MCF 10A (cell line): ENCODE measurements around the gene ATP6V1C2. TPM values are rescaled to one million over a fixed set of nuclear protein-coding genes. Genes with fewer than 3 reads are reported as not detected.

Experiments
- BruUV-seq: library from RNA; stranded (reverse); fragments of 400-500 nt; replicated peaks from 2 replicates; lab custom pipeline; 2021; lab: Mats Ljungman, UMichigan
- CTCF ChIA-PET: fragments of 300-600 bp; sonication (Branson Sonifier 250); formaldehyde crosslinking; extraction: SDS; loops from one replicate; lab custom pipeline; 2021; ENCODE audit warnings: antibody characterized with exemption, inconsistent platforms; lab: Yijun Ruan, JAX
- POLR2A ChIA-PET: fragments of 300-600, 350-650 bp; sonication (Branson Sonifier 250); formaldehyde crosslinking; extraction: SDS; loops from one replicate; lab custom pipeline; 2020; ENCODE audit warnings: antibody characterized with exemption, inconsistent platforms; lab: Yijun Ruan, JAX
- DNase-seq: peaks from one replicate; pipeline ENCODE4 v3.0.0-alpha.2; 2018; ENCODE audit not compliant: unreplicated experiment
- H3K27ac Mint-ChIP-seq: one replicate; pipeline ENCODE4 v1.8.0; 2022; ENCODE audit warnings: mild to moderate bottlenecking, low read depth, mixed read lengths; ENCODE audit not compliant: unreplicated experiment
- H3K27me3 Mint-ChIP-seq: one replicate; pipeline ENCODE4 v1.8.0; 2022; ENCODE audit warnings: mixed read lengths; ENCODE audit not compliant: insufficient read depth, unreplicated experiment
- H3K36me3 Mint-ChIP-seq: one replicate; pipeline ENCODE4 v1.8.0; 2022; ENCODE audit warnings: mild to moderate bottlenecking, moderate library complexity, mixed read lengths; ENCODE audit not compliant: insufficient read depth, unreplicated experiment
- H3K4me1 Mint-ChIP-seq: one replicate; pipeline ENCODE4 v1.8.0; 2022; ENCODE audit warnings: mixed read lengths; ENCODE audit not compliant: insufficient read depth, unreplicated experiment
- H3K4me3 Mint-ChIP-seq: one replicate; pipeline ENCODE4 v1.8.0; 2022; ENCODE audit warnings: mild to moderate bottlenecking, moderate library complexity, mixed read lengths; ENCODE audit not compliant: unreplicated experiment
- H3K9me3 Mint-ChIP-seq: one replicate; pipeline ENCODE4 v1.8.0; 2022; ENCODE audit warnings: mixed read lengths; ENCODE audit not compliant: unreplicated experiment
- CTCF ChIP-seq: fragments of 200-600 bp; IDR thresholded peaks from one replicate; pipeline ENCODE4 v1.8.0; 2022; ENCODE audit warnings: antibody characterized with exemption, mild to moderate bottlenecking; ENCODE audit not compliant: unreplicated experiment
- intact Hi-C: fragments of 100-400 bp; cut with micrococcal nuclease; formaldehyde crosslinking; loops from 2 replicates; pipeline ENCODE4 v1.14.1; 2022
- total RNA-seq: library from RNA; stranded (reverse); gene quantifications from 2 replicates; pipeline ENCODE4 v1.2.3, GENCODE V29; 2022

ATP6V1C2 gene
- total RNA-seq, 1 experiment from 2014 or later, result 0.19 TPM

DNA sequence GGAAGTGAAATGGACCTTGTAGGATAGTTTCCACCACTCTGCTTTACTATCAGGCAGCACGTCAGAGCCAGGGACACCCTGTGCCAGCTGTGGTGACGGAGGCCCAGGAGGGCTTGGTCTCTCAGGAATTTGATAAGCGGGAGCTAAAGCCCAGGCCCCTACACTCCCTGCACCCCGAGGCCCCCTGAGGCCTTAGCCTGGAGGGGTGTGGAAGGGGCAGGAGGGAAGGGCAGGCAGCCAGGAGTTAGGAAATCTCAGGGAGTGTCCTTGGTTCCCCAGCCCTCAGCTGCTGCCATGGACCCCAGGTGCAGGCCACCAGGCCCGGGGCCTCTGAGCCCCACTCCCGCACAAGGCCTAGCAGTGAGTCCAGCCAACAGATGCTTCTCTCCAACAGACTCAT is 53.0 kb downstream of the ATP6V1C2 start:
- Mint-ChIP-seq H3K27me3 (no peaks in the 10 kb centered on the region), H3K36me3 (no peaks in the 10 kb centered on the region), H3K4me1 (peaks cover 6% of the 10 kb centered on the region), H3K4me3 (no peak overlapping the region), H3K27ac (peak overlapping the region; percentile 35), H3K9me3 (no peaks in the 10 kb centered on the region)
- POLR2A ChIA-PET, result interaction anchor here (0.9 kb wide), 1 partner anchor 56 kb away, joined by 3 read pairs; no protein-coding TSS in a partner anchor
- TF ChIP-seq CTCF, result no peak
- BruUV-seq, result no TSS peak
- intact Hi-C loops, result no loop called here
- CTCF ChIA-PET, result no interaction called here
- DNase-seq, result no peak

GRCh38 chr2:10775021-10775780 is 53.8 kb downstream of the ATP6V1C2 start:
- TF ChIP-seq CTCF, result no peak
- Mint-ChIP-seq H3K4me3 (no peak overlapping the region), H3K4me1 (peaks cover 6% of the 10 kb centered on the region), H3K9me3 (no peaks in the 10 kb centered on the region), H3K27ac (peak overlapping the region; percentile 35), H3K27me3 (no peaks in the 10 kb centered on the region), H3K36me3 (peaks cover 4% of the 10 kb centered on the region)
- BruUV-seq, result no TSS peak
- no peak for DNase-seq
- intact Hi-C loops, result no loop called here
- CTCF ChIA-PET, result interaction anchor here (0.6 kb wide), 1 partner anchor 654 kb away, joined by 3 read pairs; no protein-coding TSS in a partner anchor
- POLR2A ChIA-PET, result interaction anchor here (0.9 kb wide), 1 partner anchor 56 kb away, joined by 3 read pairs; no protein-coding TSS in a partner anchor

DNA sequence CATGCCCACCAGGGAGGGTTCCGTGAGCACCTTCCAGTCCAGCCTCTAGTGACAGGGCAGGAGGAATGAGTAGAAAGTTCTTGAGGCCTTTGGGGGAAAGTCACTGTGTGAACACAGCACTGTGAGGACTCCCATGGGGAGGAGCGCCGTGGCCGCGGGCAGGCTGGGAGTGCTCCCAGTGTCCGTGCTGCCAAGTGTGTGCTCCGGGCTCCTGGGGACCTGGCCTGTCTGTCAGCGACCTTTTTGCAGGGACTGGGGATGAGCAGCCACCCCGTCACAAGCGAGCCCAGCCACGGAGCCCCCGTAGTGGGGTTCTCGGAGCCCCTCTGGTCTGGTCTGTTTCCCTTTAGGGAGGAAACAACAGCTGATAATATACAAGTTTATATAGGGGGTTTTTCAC is 54.4 kb downstream of the ATP6V1C2 start:
- Mint-ChIP-seq H3K27ac (no peak overlapping the region), H3K4me3 (no peak overlapping the region), H3K36me3 (peaks cover 10% of the 10 kb centered on the region), H3K27me3 (no peaks in the 10 kb centered on the region), H3K4me1 (peaks cover 6% of the 10 kb centered on the region), H3K9me3 (no peaks in the 10 kb centered on the region)
- ChIA-PET POLR2A (no interaction called here), CTCF (interaction anchor here (0.5 kb wide), 1 partner anchor 357 kb away, joined by 3 read pairs; a partner anchor contains a TSS)
- no peak for DNase-seq
- intact Hi-C loops, result no loop called here
- no TSS peak for BruUV-seq
- TF ChIP-seq CTCF, result no peak

DNA sequence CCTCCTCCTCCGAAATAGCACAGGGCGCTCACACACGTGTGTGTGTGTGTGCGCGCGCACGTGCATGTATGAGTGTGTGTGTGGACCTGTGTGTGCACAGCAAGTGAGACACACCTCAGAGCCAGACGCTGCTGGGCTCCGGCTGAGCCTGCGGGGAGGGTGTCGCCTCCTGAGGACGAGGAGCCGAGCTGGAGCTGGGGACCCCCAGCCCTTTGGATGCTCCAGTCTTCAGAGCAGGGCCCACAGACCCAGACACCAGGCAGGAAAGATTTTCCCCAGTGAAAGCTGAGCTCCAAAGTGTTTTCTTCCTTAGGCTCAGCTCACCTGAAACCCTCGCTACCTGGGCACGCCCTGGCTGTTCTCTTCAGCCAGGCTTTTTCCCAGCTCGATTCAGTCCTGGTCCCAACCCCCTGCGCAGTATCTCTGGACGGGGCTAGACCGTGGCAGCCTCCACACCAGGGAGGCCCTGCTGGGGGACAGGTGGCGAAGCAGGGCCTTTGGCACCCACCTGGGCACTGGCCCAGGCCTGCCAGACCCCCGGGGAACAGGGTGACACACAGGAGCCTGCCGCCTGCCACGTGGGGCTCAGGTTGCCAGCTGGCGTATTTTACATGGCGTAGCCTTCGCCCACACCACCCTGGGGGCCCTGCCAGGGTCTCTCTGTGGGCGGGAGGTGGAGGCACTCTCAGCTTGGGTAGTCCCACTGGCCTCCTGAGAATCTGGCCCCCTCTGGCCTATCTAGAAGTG is 55.0 kb downstream of the ATP6V1C2 start:
- no peaks in the 10 kb centered on the region for H3K9me3 Mint-ChIP-seq
- intact Hi-C loops, result no loop called here
- ChIA-PET CTCF (interaction anchor here (0.5 kb wide), 1 partner anchor 357 kb away, joined by 3 read pairs; a partner anchor contains a TSS), POLR2A (no interaction called here)
- no peak for TF ChIP-seq CTCF
- BruUV-seq, result no TSS peak
- H3K36me3 Mint-ChIP-seq, result peaks cover 16% of the 10 kb centered on the region
- H3K27ac Mint-ChIP-seq, result no peak overlapping the region
- DNase-seq, result no peak
- H3K4me3 Mint-ChIP-seq, result no peak overlapping the region
- H3K4me1 Mint-ChIP-seq, result peaks cover 6% of the 10 kb centered on the region
- H3K27me3 Mint-ChIP-seq, result no peaks in the 10 kb centered on the region
